IMR-90 (cell line): ENCODE measurements around the gene SP140. TPM values are rescaled to one million over a fixed set of nuclear protein-coding genes. Genes with fewer than 3 reads are reported as not detected.

Experiments used
- ATAC-seq: fragments of 200-7000 bp; cut with Tn5 transposase; 2 replicates; pipeline ENCODE4 v1.9.1; 2020; ENCODE audit warnings: low read depth, mild to moderate bottlenecking, moderate library complexity
- BruUV-seq: library from RNA; stranded (reverse); fragments of 400-500 nt; replicated peaks from 2 replicates; lab custom pipeline; 2021; lab: Mats Ljungman, UMichigan
- CTCF ChIA-PET: fragments of 300-600 bp; formaldehyde crosslinking; extraction: SDS; loops from one replicate; lab custom pipeline; 2021; ENCODE audit warnings: antibody characterized with exemption; lab: Yijun Ruan, JAX
- POLR2A ChIA-PET: fragments of 300-600 bp; sonication (Branson Sonifier 250); formaldehyde crosslinking; loops from one replicate; lab custom pipeline; 2022; ENCODE audit warnings: antibody characterized with exemption; ENCODE audit not compliant: unreplicated experiment; lab: Charles Lee
- DNase-seq: peaks from one replicate; pipeline ENCODE4 v3.0.0; 2013
- H2AFZ ChIP-seq: replicated peaks from 2 replicates; pipeline ENCODE3; 2013; ENCODE audit warnings: low read length, mild to moderate bottlenecking; ENCODE audit not compliant: poor library complexity
- H2AK5ac ChIP-seq: 2 replicates; pipeline ENCODE4 v1.6.1; 2013; ENCODE audit warnings: low read depth, low read length, inconsistent platforms
- H2AK9ac ChIP-seq: replicated peaks from 2 replicates; pipeline ENCODE3; 2013; ENCODE audit warnings: mild to moderate bottlenecking, low read depth, low read length, moderate library complexity; ENCODE audit not compliant: poor library complexity
- H2BK120ac ChIP-seq: 2 replicates; pipeline ENCODE4 v1.6.1; 2013; ENCODE audit warnings: low read depth, low read length, inconsistent platforms
- H2BK15ac ChIP-seq: 3 replicates; pipeline ENCODE4 v1.6.1; 2013; ENCODE audit warnings: low read depth, low read length, inconsistent platforms
- H2BK20ac ChIP-seq: 2 replicates; pipeline ENCODE4 v1.6.1; 2013; ENCODE audit warnings: low read depth, mild to moderate bottlenecking, inconsistent platforms, low read length, moderate library complexity
- H2BK5ac ChIP-seq: 2 replicates; pipeline ENCODE4 v1.6.1; 2013; ENCODE audit warnings: mild to moderate bottlenecking, low read depth, low read length, inconsistent platforms; ENCODE audit not compliant: poor library complexity, severe bottlenecking
- H3K14ac ChIP-seq: replicated peaks from 2 replicates; pipeline ENCODE4 v1.6.1; 2013; ENCODE audit warnings: low read depth, low read length, inconsistent platforms
- H3K18ac ChIP-seq: 2 replicates; pipeline ENCODE4 v1.6.1; 2013; ENCODE audit warnings: low read depth, low read length, control low read depth
- H3K23ac ChIP-seq: 2 replicates; pipeline ENCODE4 v1.6.1; 2013; ENCODE audit warnings: low read depth, low read length, inconsistent platforms
- H3K27ac ChIP-seq: 2 replicates; pipeline ENCODE4 v1.5.1; 2013; ENCODE audit warnings: mild to moderate bottlenecking, control low read depth, low read length; ENCODE audit not compliant: insufficient read depth
- H3K27me3 ChIP-seq: 2 replicates; pipeline ENCODE4 v1.6.1; 2013; ENCODE audit warnings: low read length; ENCODE audit not compliant: control insufficient read depth, insufficient read depth
- H3K36me3 ChIP-seq: 2 replicates; pipeline ENCODE4 v1.6.1; 2013; ENCODE audit warnings: low read length, mixed read lengths; ENCODE audit not compliant: control insufficient read depth, insufficient read depth
- H3K4ac ChIP-seq: 2 replicates; pipeline ENCODE4 v1.6.1; 2013; ENCODE audit warnings: low read depth, low read length, inconsistent platforms
- H3K4me1 ChIP-seq: 2 replicates; pipeline ENCODE4 v1.6.1; 2013; ENCODE audit warnings: low read length, mixed read lengths; ENCODE audit not compliant: control insufficient read depth, insufficient read depth
- H3K4me2 ChIP-seq: 2 replicates; pipeline ENCODE4 v1.6.1; 2013; ENCODE audit warnings: low read depth, mild to moderate bottlenecking, control low read depth, low read length, moderate library complexity
- H3K4me3 ChIP-seq: 2 replicates; pipeline ENCODE4 v1.5.1; 2013; ENCODE audit warnings: low read depth, mild to moderate bottlenecking, control low read depth, low read length, moderate library complexity; ENCODE audit not compliant: insufficient read depth
- H3K56ac ChIP-seq: 2 replicates; pipeline ENCODE4 v1.6.1; 2013; ENCODE audit warnings: low read length, inconsistent platforms; ENCODE audit not compliant: insufficient read depth; ENCODE audit errors: extremely low read depth
- H3K79me1 ChIP-seq, 2 experiments: 2 replicates each; pipeline ENCODE4 v1.6.1; 2013; ENCODE audit warnings: low read length in 2 of 2, inconsistent platforms in 1 of 2, low read depth in 1 of 2
- H3K9ac ChIP-seq: 2 replicates; pipeline ENCODE4 v1.6.1; 2013; ENCODE audit warnings: low read depth, low read length, control low read depth
- H3K9me1 ChIP-seq: 2 replicates; pipeline ENCODE4 v1.6.1; 2013; ENCODE audit warnings: low read length, inconsistent platforms; ENCODE audit not compliant: insufficient read depth
- H3K9me3 ChIP-seq: 2 replicates; pipeline ENCODE4 v1.6.1; 2013; ENCODE audit warnings: low read length; ENCODE audit not compliant: control insufficient read depth, insufficient read depth
- H4K20me1 ChIP-seq: 2 replicates; pipeline ENCODE4 v1.6.1; 2013; ENCODE audit warnings: low read length, inconsistent platforms; ENCODE audit not compliant: insufficient read depth
- H4K5ac ChIP-seq: 2 replicates; pipeline ENCODE4 v1.6.1; 2013; ENCODE audit warnings: mild to moderate bottlenecking, low read depth, low read length, control low read depth
- H4K8ac ChIP-seq, 2 experiments: 2 replicates each; pipeline ENCODE4 v1.6.1; 2013; ENCODE audit warnings: low read depth in 2 of 2, low read length in 2 of 2, control low read depth in 1 of 2, inconsistent platforms in 1 of 2
- H4K91ac ChIP-seq: 2 replicates; pipeline ENCODE4 v1.6.1; 2013; ENCODE audit warnings: low read depth, low read length, inconsistent platforms; ENCODE audit not compliant: insufficient read depth
- BHLHE40 ChIP-seq: fragments of 150-350 bp; IDR thresholded peaks from 2 replicates; pipeline ENCODE4 v1.6.1; 2016; ENCODE audit warnings: mild to moderate bottlenecking, low read depth, low read length
- CEBPB ChIP-seq: IDR thresholded peaks from 2 replicates; pipeline ENCODE4 v1.6.1; 2012; ENCODE audit warnings: low read depth, low read length, improper control_type of control experiment
- FOS ChIP-seq: fragments of 150-350 bp; IDR thresholded peaks from 2 replicates; pipeline ENCODE4 v1.6.1; 2016; ENCODE audit warnings: low read depth, low read length
- MAZ ChIP-seq: IDR thresholded peaks from 2 replicates; pipeline ENCODE4 v1.6.1; 2012; ENCODE audit warnings: low read depth, mild to moderate bottlenecking, low read length, improper control_type of control experiment, moderate library complexity, borderline replicate concordance
- NFE2L2 ChIP-seq: fragments of 150-350 bp; IDR thresholded peaks from 2 replicates; pipeline ENCODE4 v1.6.1; 2016; ENCODE audit warnings: low read depth, mild to moderate bottlenecking, low read length
- RAD21 ChIP-seq: IDR thresholded peaks from 2 replicates; pipeline ENCODE4 v1.6.1; 2012; ENCODE audit warnings: low read length, improper control_type of control experiment
- RCOR1 ChIP-seq: IDR thresholded peaks from 2 replicates; pipeline ENCODE4 v1.6.1; 2012; ENCODE audit warnings: mild to moderate bottlenecking, low read length, improper control_type of control experiment; ENCODE audit not compliant: insufficient replicate concordance
- RFX5 ChIP-seq: IDR thresholded peaks from 2 replicates; pipeline ENCODE4 v1.8.0; 2012; ENCODE audit warnings: low read depth, mild to moderate bottlenecking, low read length, moderate library complexity
- SMC3 ChIP-seq: fragments of 150-350 bp; IDR thresholded peaks from 2 replicates; pipeline ENCODE4 v1.6.1; 2016; ENCODE audit warnings: low read depth, mild to moderate bottlenecking, antibody characterized with exemption, low read length, moderate library complexity
- WGBS, 2 experiments: methylation state at CpG; one replicate each; pipeline versions ENCODE4 v1.1.5 to v1.1.7; 2013; ENCODE audit warnings: missing lambda C conversion rate in 2 of 2; ENCODE audit not compliant: insufficient read length in 1 of 2; ENCODE audit errors: extremely low coverage in 2 of 2; 5-methylcytosine and 5-hydroxymethylcytosine counted together
- dilution Hi-C: fragments of 300-500 bp; cut with HindIII; formaldehyde crosslinking; loops from one replicate; pipeline ENCODE4 v1.14.3; 2018; ENCODE audit warnings: low sequenced_read_pairs; ENCODE audit not compliant: unreplicated experiment
- in situ Hi-C: fragments of 300-500 bp; cut with MboI; formaldehyde crosslinking; loops from 3 replicates; pipeline ENCODE4 v1.14.3; 2019; ENCODE audit warnings: low sequenced_read_pairs, inconsistent platforms, mixed read lengths
- intact Hi-C: fragments of 100-400 bp; cut with micrococcal nuclease; formaldehyde crosslinking; loops from 2 replicates; pipeline ENCODE4 v1.10.0; 2022
- polyA plus RNA-seq, 3 experiments: library from polyadenylated mRNA; depleted of rRNA; stranded (reverse); fragments of >200 nt; gene quantifications; 2 replicates each; pipeline ENCODE4 v1.2.3, GENCODE V29; 2012; ENCODE audit warnings: low replicate concordance in 1 of 3
- total RNA-seq: library from RNA; depleted of rRNA; stranded (reverse); fragments of >200 nt; gene quantifications from 2 replicates; pipeline ENCODE4 v1.2.3, GENCODE V29; 2012
- TF ChIP-seq, protein P1 (sequence below): fragments of 150-350 bp; IDR thresholded peaks from 2 replicates; pipeline ENCODE4 v1.6.1; 2016; ENCODE audit warnings: low read depth, mild to moderate bottlenecking, low read length, moderate library complexity, borderline replicate concordance
- TF ChIP-seq, protein P2 (sequence below): conservative IDR thresholded peaks from 2 replicates; pipeline ENCODE4 v1.5.1; 2012; ENCODE audit warnings: mild to moderate bottlenecking, low read depth, low read length, improper control_type of control experiment

Gene SP140
- total and polyA plus RNA-seq, 2 of the 4 experiments (the other 2 are of a cell fraction), result 1.4 TPM

DNA sequence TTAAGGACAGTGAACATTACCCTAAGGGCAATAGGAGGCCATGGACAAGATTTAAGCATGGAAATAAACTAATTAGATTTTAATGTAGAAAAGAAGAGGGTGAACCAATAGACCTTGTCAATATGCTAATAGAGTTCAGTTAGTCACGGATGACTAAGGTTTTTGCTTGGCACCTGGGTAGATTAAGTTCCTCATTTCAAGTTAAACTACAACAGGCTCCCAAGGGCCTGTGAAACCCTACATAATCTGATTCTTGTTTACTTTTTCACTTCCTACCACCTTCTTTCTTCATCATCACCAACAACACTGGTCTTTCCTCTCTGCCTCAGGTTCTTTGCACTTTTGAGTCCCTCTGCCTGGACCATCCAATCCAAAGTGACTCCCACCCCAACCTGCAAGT, 20.5 kb upstream of the SP140 start:
- Histone ChIP-seq H4K20me1 (no peaks in the 10 kb centered on the region), H4K91ac (no peak overlapping the region), H3K9ac (no peak overlapping the region), H3K56ac (no peak overlapping the region), H3K23ac (no peak overlapping the region), H2AK5ac (no peak overlapping the region), H3K4me1 (no peaks in the 10 kb centered on the region), H3K36me3 (peaks cover 15% of the 10 kb centered on the region), H3K14ac (no peak overlapping the region), H2BK20ac (no peak overlapping the region), H4K8ac (no peak overlapping the region), H3K4me2 (no peak overlapping the region), H2AK9ac (no peak overlapping the region), H3K9me1 (no peaks in the 10 kb centered on the region), H4K5ac (no peak overlapping the region), H3K4ac (no peak overlapping the region), H2BK15ac (no peak overlapping the region), H3K18ac (no peak overlapping the region), H3K9me3 (no peaks in the 10 kb centered on the region), H3K27ac (no peak overlapping the region), H2BK120ac (no peak overlapping the region), H3K27me3 (no peaks in the 10 kb centered on the region), H3K79me1 (no peaks in the 10 kb centered on the region), H2AFZ (no peak overlapping the region), H2BK5ac (no peak overlapping the region), H3K4me3 (no peak overlapping the region)
- DNase-seq (no peak), ATAC-seq (no peak)
- intact Hi-C loops, result no loop called here
- no peak for TF ChIP-seq RCOR1
- TF ChIP-seq RAD21, result no peak
- TF ChIP-seq, protein P1, sequence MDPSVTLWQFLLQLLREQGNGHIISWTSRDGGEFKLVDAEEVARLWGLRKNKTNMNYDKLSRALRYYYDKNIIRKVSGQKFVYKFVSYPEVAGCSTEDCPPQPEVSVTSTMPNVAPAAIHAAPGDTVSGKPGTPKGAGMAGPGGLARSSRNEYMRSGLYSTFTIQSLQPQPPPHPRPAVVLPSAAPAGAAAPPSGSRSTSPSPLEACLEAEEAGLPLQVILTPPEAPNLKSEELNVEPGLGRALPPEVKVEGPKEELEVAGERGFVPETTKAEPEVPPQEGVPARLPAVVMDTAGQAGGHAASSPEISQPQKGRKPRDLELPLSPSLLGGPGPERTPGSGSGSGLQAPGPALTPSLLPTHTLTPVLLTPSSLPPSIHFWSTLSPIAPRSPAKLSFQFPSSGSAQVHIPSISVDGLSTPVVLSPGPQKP, result no peak
- TF ChIP-seq FOS, result no peak
- TF ChIP-seq RFX5, result no peak
- TF ChIP-seq NFE2L2, result no peak
- no peak for TF ChIP-seq BHLHE40
- no peak for TF ChIP-seq CEBPB
- TF ChIP-seq MAZ, result no peak
- TF ChIP-seq, protein P2, sequence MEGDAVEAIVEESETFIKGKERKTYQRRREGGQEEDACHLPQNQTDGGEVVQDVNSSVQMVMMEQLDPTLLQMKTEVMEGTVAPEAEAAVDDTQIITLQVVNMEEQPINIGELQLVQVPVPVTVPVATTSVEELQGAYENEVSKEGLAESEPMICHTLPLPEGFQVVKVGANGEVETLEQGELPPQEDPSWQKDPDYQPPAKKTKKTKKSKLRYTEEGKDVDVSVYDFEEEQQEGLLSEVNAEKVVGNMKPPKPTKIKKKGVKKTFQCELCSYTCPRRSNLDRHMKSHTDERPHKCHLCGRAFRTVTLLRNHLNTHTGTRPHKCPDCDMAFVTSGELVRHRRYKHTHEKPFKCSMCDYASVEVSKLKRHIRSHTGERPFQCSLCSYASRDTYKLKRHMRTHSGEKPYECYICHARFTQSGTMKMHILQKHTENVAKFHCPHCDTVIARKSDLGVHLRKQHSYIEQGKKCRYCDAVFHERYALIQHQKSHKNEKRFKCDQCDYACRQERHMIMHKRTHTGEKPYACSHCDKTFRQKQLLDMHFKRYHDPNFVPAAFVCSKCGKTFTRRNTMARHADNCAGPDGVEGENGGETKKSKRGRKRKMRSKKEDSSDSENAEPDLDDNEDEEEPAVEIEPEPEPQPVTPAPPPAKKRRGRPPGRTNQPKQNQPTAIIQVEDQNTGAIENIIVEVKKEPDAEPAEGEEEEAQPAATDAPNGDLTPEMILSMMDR, result no peak
- TF ChIP-seq SMC3, result no peak
- in situ Hi-C loops, result loop anchor here (25.0 kb wide), 1 partner anchor 607 kb away; no protein-coding TSS in a partner anchor
- ChIA-PET CTCF (no interaction called here), POLR2A (interaction anchor here (0.6 kb wide), 1 partner anchor 9 kb away, joined by 3 read pairs; no protein-coding TSS in a partner anchor)
- WGBS, 2 experiments, result no CpG with 5 or more reads among the region's 1 CpG
- dilution Hi-C loops, result no loop called here
- BruUV-seq, result no TSS peak
